ENCODE results near the gene QPRT.
A peak's percentile ranks its signal among the peaks of the same experiment; 100 is the strongest.
"Not testable (repeated sequence)": the region's sequence is repeated elsewhere in the genome, so short reads cannot be mapped to it uniquely, and the experiment has no call there.

QPRT gene

GRCh38 chr16:29692606-29693005, 13.6 kb downstream of the QPRT start:
- not testable (repeated sequence) for DNase-seq (ENCODE audit: low read depth in 2 of 2)

- no peak for DNase-seq (ENCODE audit: low read depth in 2 of 2)
Measured at GRCh38 chr16:29694384-29695195, 15.6 kb downstream of the QPRT start.

- not testable (repeated sequence) for DNase-seq (ENCODE audit: low read depth in 2 of 2)
Measured at GRCh38 chr16:29695675-29696074, 16.7 kb downstream of the QPRT start.

DNA sequence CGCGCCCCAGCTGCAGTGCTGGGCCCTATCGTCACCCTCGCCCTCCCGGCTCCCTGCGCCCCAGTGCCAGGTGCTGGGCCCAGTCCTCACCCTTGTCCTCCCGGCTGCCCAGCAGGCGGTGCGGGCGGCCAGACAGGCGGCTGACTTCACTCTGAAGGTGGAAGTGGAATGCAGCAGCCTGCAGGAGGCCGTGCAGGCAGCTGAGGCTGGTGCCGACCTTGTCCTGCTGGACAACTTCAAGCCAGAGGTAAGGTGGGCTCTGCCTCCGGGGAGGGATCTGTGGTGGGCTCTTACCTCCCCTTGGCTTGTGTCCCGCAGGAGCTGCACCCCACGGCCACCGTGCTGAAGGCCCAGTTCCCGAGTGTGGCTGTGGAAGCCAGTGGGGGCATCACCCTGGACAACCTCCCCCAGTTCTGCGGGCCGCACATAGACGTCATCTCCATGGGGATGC, 17.9 kb downstream of the QPRT start:
- DNase-seq (ENCODE audit: low read depth in 2 of 2) = no peak

GRCh38 chr16:29697391-29697790, 18.4 kb downstream of the QPRT start:
- no peak for DNase-seq (ENCODE audit: low read depth in 2 of 2)

- no peak for DNase-seq (ENCODE audit: low read depth in 2 of 2)
Measured at GRCh38 chr16:29698042-29698441, 19.1 kb downstream of the QPRT start.

DNA sequence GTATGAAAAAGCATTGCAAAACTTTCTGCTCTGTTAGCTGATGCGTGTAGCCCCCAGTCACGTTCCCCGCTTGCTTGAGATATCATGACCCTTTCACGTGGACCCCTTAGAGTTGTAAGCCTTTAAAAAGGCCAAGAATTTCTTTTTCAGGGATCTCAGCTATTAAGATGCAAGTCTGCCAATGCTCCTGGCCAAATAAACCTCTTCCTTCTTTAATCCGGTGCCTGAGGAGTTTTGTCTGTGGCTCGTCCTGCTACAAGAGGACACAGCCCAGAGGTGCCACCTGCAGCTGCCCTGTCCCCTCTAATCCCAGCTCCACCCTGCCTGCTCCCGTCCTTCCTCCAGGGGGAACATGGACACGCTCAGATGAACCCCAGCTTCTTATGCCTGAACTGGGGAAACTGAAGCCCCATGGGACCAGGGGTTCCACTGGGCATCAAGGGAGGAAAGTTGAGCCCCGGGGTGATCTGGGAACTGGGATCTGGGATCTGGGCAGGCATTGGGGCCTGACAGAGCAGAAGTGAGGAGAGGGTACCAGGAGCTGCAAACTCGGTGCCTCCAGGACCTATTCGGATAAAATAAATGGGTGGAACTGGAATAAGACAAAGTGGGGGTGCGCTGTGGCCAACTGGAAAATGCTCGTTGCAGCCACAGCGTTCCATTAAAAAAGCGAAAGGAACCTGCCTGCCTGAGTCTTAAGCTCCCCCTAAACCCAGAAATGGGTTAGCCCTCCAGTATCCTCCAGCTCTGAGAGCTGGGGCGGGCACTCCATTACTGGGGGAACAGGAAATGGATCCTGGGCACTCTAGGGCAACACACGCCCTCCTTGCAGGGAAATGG, 19.7 kb downstream of the QPRT start:
- DNase-seq (ENCODE audit: low read depth in 2 of 2) = no peak

- DNase-seq (ENCODE audit: low read depth in 2 of 2) = no peak
Measured at GRCh38 chr16:29699324-29700219, 20.6 kb downstream of the QPRT start.

DNA sequence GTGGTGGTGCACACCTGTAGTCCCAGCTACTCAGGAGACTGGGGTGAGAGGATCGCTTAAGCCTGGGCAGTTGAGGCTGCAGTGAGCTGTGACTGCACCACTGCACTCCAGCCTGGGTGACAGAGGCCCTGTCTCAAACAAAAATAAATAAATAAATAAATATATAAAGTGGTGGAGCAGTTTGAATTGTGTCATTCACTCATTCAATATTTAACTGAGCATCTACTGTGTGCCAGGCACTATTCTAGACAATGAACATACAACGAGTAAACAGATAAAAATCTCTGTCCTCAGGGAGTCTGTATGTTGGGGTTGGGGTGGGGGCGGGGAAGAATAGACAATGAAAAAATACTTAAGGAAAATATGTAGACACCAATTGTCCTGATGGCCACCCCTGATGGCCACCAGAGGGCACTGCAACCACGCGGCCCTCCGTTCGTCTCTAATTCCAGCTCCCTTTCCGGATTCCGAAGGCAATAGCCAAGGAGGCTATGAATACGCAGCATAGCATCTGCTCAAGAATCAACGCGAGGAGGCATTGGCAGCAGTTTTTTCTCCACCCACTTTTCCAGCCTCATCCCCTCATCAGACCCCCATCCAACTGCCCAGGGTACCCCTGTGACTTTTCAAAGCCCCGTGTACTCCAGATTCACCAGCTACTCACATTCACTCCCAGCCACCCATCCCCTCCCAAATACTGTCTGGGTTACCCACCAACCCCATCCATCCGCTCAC, 21.4 kb downstream of the QPRT start:
- peak; percentile 49 to 58 for DNase-seq (ENCODE audit: low read depth in 2 of 2)

- no peak for DNase-seq (ENCODE audit: low read depth in 2 of 2)
Measured at GRCh38 chr16:29701214-29701555, 22.2 kb downstream of the QPRT start.

DNA sequence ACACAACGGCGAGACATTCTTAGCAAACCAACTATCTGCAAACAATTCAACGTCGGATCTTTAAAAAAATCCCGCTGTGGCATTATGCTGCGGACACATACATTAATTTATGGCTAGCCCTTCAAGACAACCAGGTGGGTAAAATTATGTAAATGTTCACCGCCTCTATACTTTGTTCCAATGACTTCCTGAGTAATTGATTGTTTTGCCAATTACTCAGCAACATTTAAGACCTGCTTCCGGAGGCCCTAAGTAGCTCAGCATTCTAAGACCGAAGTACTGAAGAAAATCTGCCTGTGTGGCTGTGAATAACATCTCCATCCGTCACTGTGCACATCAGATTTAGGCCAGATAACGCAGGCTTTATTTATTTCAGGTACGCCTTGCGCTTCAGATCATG, 23.3 kb downstream of the QPRT start:
- DNase-seq (ENCODE audit: low read depth in 2 of 2) = no peak

GRCh38 chr16:29705030-29705429, 26.1 kb downstream of the QPRT start:
- DNase-seq (ENCODE audit: low read depth in 2 of 2) = no peak

DNA sequence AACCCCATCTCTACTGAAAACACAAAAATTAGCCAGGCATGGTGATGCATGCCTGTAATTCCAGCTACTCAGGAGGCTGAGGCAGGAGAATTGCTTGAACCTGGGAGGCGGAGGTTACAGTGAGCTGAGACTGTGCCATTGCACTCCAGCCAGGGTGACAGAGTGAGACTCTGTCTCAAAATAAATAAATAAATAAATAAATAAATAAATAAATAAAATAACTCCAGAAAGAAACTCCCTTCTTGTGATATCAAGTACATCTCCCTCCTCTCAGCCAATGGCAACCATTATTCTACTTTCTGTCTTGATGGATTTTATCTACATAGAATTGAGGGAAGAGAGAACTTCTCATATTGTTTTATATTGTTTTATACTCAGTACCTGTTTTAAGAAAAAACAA, 28.2 kb downstream of the QPRT start:
- not testable (repeated sequence) for DNase-seq (ENCODE audit: low read depth in 2 of 2)

GRCh38 chr16:29708917-29709600, 30.1 kb downstream of the QPRT start:
- no peak for DNase-seq (ENCODE audit: low read depth in 2 of 2)

DNA sequence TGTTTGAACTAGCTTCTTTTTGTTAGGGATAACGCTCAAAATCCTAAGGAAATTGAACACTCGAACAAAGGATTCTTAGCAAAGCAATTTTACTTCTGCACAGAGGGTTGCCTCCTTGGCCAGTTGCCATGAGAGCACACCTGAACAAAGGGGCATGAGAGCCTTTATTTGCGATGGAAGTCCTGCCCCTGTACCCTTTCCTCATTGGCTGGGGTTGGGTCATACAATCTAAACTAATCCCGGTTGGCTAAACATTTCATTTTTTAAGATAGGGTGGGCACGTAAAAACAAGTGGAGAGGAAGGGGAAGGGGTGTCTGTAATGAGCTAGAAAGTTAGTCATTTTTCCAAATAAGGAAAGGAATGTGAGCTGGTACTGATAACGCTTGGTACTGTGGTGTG, 30.7 kb downstream of the QPRT start:
- not testable (repeated sequence) for DNase-seq (ENCODE audit: low read depth in 2 of 2)

- DNase-seq (ENCODE audit: low read depth in 2 of 2) = no peak
Measured at GRCh38 chr16:29710227-29711219, 31.5 kb downstream of the QPRT start.

DNA sequence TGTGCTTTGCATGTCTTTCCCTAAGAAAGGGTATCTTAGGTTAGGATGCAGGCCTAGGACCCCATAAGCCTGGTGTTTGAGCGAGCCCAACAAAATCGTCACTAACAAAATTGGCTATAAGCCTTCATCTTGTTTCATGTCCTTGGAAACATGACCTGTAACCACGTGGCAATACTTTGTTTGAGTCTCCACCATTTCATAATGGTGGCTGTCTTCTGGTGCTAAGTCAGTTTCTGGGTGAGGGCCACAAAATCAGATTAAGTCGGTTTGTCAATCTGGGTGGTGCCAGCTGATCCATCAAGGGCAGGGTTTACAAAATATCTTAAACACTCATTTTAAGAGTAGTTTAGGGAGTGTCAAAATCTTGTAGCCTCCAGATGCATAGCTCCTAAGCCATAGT, 33.8 kb downstream of the QPRT start:
- DNase-seq (ENCODE audit: low read depth in 2 of 2) = no peak

DNA sequence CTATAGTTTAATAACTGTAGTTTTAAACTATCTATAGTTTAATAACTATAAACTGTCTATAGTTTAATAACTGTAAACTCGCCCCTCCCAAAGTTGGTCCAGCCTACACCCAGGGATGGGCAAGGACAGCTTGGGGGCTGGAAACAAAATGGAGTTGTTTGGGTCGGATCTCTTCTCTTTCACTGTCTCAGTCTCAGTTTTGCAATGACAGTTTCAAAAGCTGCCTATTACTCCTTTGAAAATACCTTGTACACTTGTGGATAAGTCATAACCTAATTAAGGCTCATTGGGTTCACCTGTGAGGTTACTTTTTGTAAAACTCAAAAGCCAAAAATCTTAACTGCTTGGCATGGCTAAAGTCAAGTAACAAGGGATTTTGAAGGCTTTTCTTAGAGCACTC, 35.4 kb downstream of the QPRT start:
- no peak for DNase-seq (ENCODE audit: low read depth in 2 of 2)

DNA sequence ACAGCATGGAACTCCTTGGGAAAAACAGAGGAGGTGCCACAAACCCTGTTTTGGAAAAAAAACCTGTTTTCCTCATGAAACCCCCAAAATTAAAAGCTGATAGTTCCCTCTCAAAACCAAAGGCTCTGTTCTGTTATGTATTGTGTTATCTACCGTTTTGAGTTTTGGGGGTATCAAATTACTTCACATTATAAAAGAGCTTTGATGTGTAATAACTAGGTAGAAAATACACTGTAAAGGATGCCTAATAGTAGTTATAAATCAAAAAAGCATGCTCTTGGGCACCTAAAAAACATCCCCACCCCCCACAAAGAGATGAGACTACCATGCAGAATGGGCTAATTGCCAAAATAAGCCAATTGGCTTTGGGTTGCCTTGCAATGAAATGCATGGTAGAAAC, 36.0 kb downstream of the QPRT start:
- no peak for DNase-seq (ENCODE audit: low read depth in 2 of 2)

Data from stimulated activated CD8-positive, alpha-beta memory T cell treated with anti-CD3 and anti-CD28 coated beads, Interleukin-2, amount 100 ng/mL, for 1 hour (primary cell).